GM12878 (cell line): ENCODE data around the gene RPRD2. TPM values are rescaled to one million over a fixed set of nuclear protein-coding genes. Genes with fewer than 3 reads are reported as not detected.

Experiments
- ATAC-seq: fragments of 200-7000 bp; cut with Tn5 transposase; 3 replicates; pipeline ENCODE4 v1.9.1; 2020; ENCODE audit warnings: mild to moderate bottlenecking, moderate library complexity
- BruUV-seq: library from RNA; stranded (reverse); fragments of 400-500 nt; replicated peaks from 2 replicates; lab custom pipeline; 2021; lab: Mats Ljungman, UMichigan
- CTCF ChIA-PET: fragments of 300-600 bp; sonication (Branson Sonifier 250); formaldehyde crosslinking; extraction: SDS; loops from one replicate; lab custom pipeline; 2021; ENCODE audit warnings: inconsistent platforms; lab: Yijun Ruan, JAX
- POLR2A ChIA-PET: fragments of 350-600 bp; formaldehyde crosslinking; extraction: SDS; loops from one replicate; lab custom pipeline; 2021; ENCODE audit warnings: inconsistent platforms; lab: Charles Lee
- RAD21 ChIA-PET: fragments of 300-600 bp; sonication (Branson Sonifier 250); formaldehyde crosslinking; loops from one replicate; lab custom pipeline; 2023; ENCODE audit warnings: antibody characterized with exemption; ENCODE audit not compliant: unreplicated experiment; lab: Charles Lee
- SMC1A ChIA-PET: fragments of 300-600 bp; sonication (Branson Sonifier 250); formaldehyde crosslinking; loops from one replicate; lab custom pipeline; 2023; ENCODE audit not compliant: unreplicated experiment, uncharacterized antibody; lab: Charles Lee
- DNase-seq: peaks from one replicate; pipeline ENCODE4 v3.0.0-alpha.2; 2011; ENCODE audit warnings: low read depth, low spot score
- FAIRE-seq: peaks from 3 replicates; lab custom pipeline; 2011; peaks lifted over from hg19 to GRCh38; lab: Jason Lieb, UNC
- H2AFZ ChIP-seq: 2 replicates; pipeline ENCODE4 v1.6.0; 2011; ENCODE audit warnings: low read depth, low read length, control low read depth; ENCODE audit not compliant: control insufficient read depth
- H3K27ac ChIP-seq: 2 replicates; pipeline ENCODE4 v1.5.1; 2011; ENCODE audit warnings: control low read depth; ENCODE audit not compliant: control insufficient read depth, insufficient read depth
- H3K27me3 ChIP-seq, 2 experiments: replicated peaks in 1 of 2; 2 replicates each; pipeline versions ENCODE4 v1.6.0 to v1.6.1; 2011; ENCODE audit warnings: low read length in 1 of 2; ENCODE audit not compliant: control insufficient read depth in 2 of 2, insufficient read depth in 2 of 2
- H3K36me3 ChIP-seq, 2 experiments: 2 replicates each; pipeline ENCODE4 v1.5.1; 2011; ENCODE audit warnings: low read length in 1 of 2; ENCODE audit not compliant: control insufficient read depth in 2 of 2, insufficient read depth in 2 of 2
- H3K4me1 ChIP-seq: 2 replicates; pipeline ENCODE4 v1.6.1; 2011; ENCODE audit warnings: mild to moderate bottlenecking, low read length, moderate library complexity, mixed read lengths; ENCODE audit not compliant: control insufficient read depth, insufficient read depth
- H3K4me2 ChIP-seq: 2 replicates; pipeline ENCODE4 v1.6.0; 2011; ENCODE audit warnings: control low read depth; ENCODE audit not compliant: control insufficient read depth, insufficient read depth
- H3K4me3 ChIP-seq: fragments of 200-600 bp; sonication (generic); 2 replicates; pipeline ENCODE4 v1.5.1; 2016
- H3K79me2 ChIP-seq: 2 replicates; pipeline ENCODE4 v1.6.0; 2011; ENCODE audit warnings: low read length; ENCODE audit not compliant: control insufficient read depth, insufficient read depth
- H3K9ac ChIP-seq: 2 replicates; pipeline ENCODE4 v1.8.0; 2011; ENCODE audit warnings: low read length, control low read depth, mixed read lengths; ENCODE audit not compliant: control insufficient read depth, insufficient read depth
- H3K9me3 ChIP-seq: replicated peaks from 3 replicates; pipeline ENCODE4 v1.5.1; 2011; ENCODE audit warnings: mild to moderate bottlenecking, low read length; ENCODE audit not compliant: control insufficient read depth, insufficient read depth
- H4K20me1 ChIP-seq: 2 replicates; pipeline ENCODE4 v1.6.0; 2011; ENCODE audit not compliant: control insufficient read depth, insufficient read depth
- CBX3 ChIP-seq: fragments of 200-600 bp; sonication (generic); IDR thresholded peaks from 2 replicates; pipeline ENCODE4 v1.6.1; 2016; ENCODE audit warnings: low read depth, borderline replicate concordance
- ETV6 ChIP-seq, 2 experiments: fragments of 450-650 bp in 1 of 2; IDR thresholded peaks in 1 of 2; conservative IDR thresholded peaks in 1 of 2; 2 replicates each; pipeline ENCODE4 v1.6.1; 2014; ENCODE audit warnings: antibody characterized with exemption in 1 of 2, borderline replicate concordance in 1 of 2, low read depth in 1 of 2, mild to moderate bottlenecking in 1 of 2, moderate library complexity in 1 of 2
- MXI1 ChIP-seq: fragments of 150-350 bp; IDR thresholded peaks from 2 replicates; pipeline ENCODE4 v1.6.1; 2011; ENCODE audit warnings: low read depth, mild to moderate bottlenecking, inconsistent platforms, low read length, improper control_type of control experiment
- NR2C1 ChIP-seq: fragments of 450-650 bp; IDR thresholded peaks from 2 replicates; pipeline ENCODE4 v1.6.1; 2017; ENCODE audit warnings: antibody characterized with exemption, mild to moderate bottlenecking, moderate library complexity
- RFX5 ChIP-seq: IDR thresholded peaks from 2 replicates; pipeline ENCODE4 v1.6.1; 2011; ENCODE audit warnings: low read depth, low read length, improper control_type of control experiment
- SMAD5 ChIP-seq: IDR thresholded peaks from 2 replicates; pipeline ENCODE4 v1.6.1; 2016; ENCODE audit warnings: antibody characterized with exemption, low read depth
- SREBF2 ChIP-seq: IDR thresholded peaks from 2 replicates; pipeline ENCODE4 v1.6.1; 2012; ENCODE audit warnings: mild to moderate bottlenecking, low read length
- ZBED1 ChIP-seq: IDR thresholded peaks from 2 replicates; pipeline ENCODE4 v1.6.1; 2016; ENCODE audit warnings: borderline replicate concordance
- WGBS: methylation state at CpG from one replicate; pipeline ENCODE4 v1.1.6; 2016; ENCODE audit warnings: low lambda C conversion rate; ENCODE audit not compliant: insufficient replicate concordance, insufficient coverage; ENCODE audit errors: missing lambda C conversion rate; 5-methylcytosine and 5-hydroxymethylcytosine counted together
- in situ Hi-C: fragments of 300-500 bp; cut with MboI; formaldehyde crosslinking; loops from 9 replicates; pipeline ENCODE4 v1.14.3; 2018; ENCODE audit warnings: mixed read lengths
- intact Hi-C: fragments of 100-400 bp; cut with micrococcal nuclease; formaldehyde crosslinking; loops from one replicate; pipeline ENCODE4 v1.14.2; 2022; ENCODE audit not compliant: unreplicated experiment
- polyA plus RNA-seq, 11 experiments: library from polyadenylated mRNA; depleted of rRNA in 4 of 11; unstranded in 6 of 11; stranded (reverse) in 5 of 11; fragments of >200 nt; fragmentation: Nextera tagmentation in 4 of 11; fragmentation: Illumina TruSeq in 1 of 11; extraction: Ambion mirVana in 4 of 11; extraction: Trizol in 1 of 11; gene quantifications; 1 replicate in 1 of 11; 2 replicates in 10 of 11; pipeline versions ENCODE4 v1.2.1 to v1.2.3, GENCODE V29; 2011 to 2016; ENCODE audit warnings: inconsistent platforms in 2 of 11, missing spikeins in 2 of 11, low read depth in 1 of 11
- total RNA-seq, 4 experiments: library from RNA; depleted of rRNA in 3 of 4; stranded (reverse); fragments of >200 nt in 3 of 4; fragmentation: Illumina TruSeq in 1 of 4; extraction: Trizol in 1 of 4; gene quantifications; 2 replicates each; pipeline versions ENCODE4 v1.2.1 to v1.2.3, GENCODE V29; 2013 to 2021
- TF ChIP-seq, protein P1 (sequence below): fragments of 150-350 bp; IDR thresholded peaks from 2 replicates; pipeline ENCODE4 v1.6.1; 2016; ENCODE audit warnings: low read depth, low read length
- TF ChIP-seq, protein P2 (sequence below): IDR thresholded peaks from 2 replicates; pipeline ENCODE4 v1.6.1; 2011; ENCODE audit warnings: mild to moderate bottlenecking, low read depth, low read length, moderate library complexity; ENCODE audit not compliant: insufficient replicate concordance
- TF ChIP-seq, protein P3 (sequence below): fragments of 450-650 bp; IDR thresholded peaks from 2 replicates; pipeline ENCODE4 v1.6.1; 2017; ENCODE audit warnings: mild to moderate bottlenecking, low read depth, inconsistent platforms; ENCODE audit not compliant: poor library complexity, severe bottlenecking
- TF ChIP-seq, protein P4 (sequence below): fragments of 450-650 bp; IDR thresholded peaks from 2 replicates; pipeline ENCODE4 v1.6.1; 2016; ENCODE audit warnings: mild to moderate bottlenecking

Gene RPRD2
- total and polyA plus RNA-seq, 10 of the 15 experiments (the other 5 are each of a cell fraction or from before 2014, with no cell fraction given), result 1.9 to 24.8 (median 13.3) TPM

DNA sequence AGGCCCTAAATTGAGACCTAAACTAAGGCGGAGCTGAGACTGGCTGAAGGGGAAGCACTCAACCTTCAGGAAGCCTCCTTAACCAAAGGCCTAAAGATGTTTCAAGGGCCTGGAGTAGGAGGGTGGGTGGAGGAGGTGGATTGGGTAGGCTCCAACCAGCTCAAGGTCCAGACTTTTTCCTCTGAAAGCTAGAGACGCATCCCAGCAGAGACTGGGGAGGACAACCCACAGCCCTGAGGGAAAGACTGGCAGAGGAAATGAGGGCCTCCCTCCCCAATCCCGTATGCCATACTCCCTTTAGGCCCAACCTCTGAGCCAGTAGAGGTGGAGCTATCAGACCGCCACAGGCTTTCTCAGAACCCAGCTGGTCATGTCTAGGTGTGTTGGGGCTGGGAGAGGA lies 145.0 kb downstream of the RPRD2 start:
- CTCF ChIA-PET, result no interaction called here
- intact Hi-C loops (no loop called here), in situ Hi-C loops (no loop called here)
- whole genome bisulfite sequencing, result 30% methylated on average over 4 of the region's 4 CpGs
- no peak overlapping the region for H2AFZ ChIP-seq
- no peaks in the 10 kb centered on the region for H3K27me3 ChIP-seq
- H3K4me2 ChIP-seq, result no peak overlapping the region
- H3K4me1 ChIP-seq, result peaks cover 6% of the 10 kb centered on the region
- H3K27ac ChIP-seq, result no peak overlapping the region
- no peak overlapping the region for H3K9ac ChIP-seq
- H3K79me2 ChIP-seq, result no peaks in the 10 kb centered on the region
- SMC1A ChIA-PET, result no interaction called here
- H3K36me3 ChIP-seq, result peaks cover 6 to 9% of the 10 kb centered on the region in 2 experiments
- POLR2A ChIA-PET, result interaction anchor here (0.5 kb wide), 1 partner anchor 449 kb away, joined by 3 read pairs; no protein-coding TSS in a partner anchor
- FAIRE-seq, result no peak
- DNase-seq, result no peak
- ATAC-seq, result no peak
- no peaks in the 10 kb centered on the region for H3K9me3 ChIP-seq
- no TSS peak for BruUV-seq
- H4K20me1 ChIP-seq, result no peaks in the 10 kb centered on the region
- H3K4me3 ChIP-seq, result no peak overlapping the region
- RAD21 ChIA-PET, result no interaction called here
- TF ChIP-seq CBX3 (no peak), ZBED1 (no peak), MXI1 (no peak), RFX5 (no peak), SMAD5 (no peak), ETV6 (conservative IDR thresholded peaks at IDR 0.05 in 1 of 2, IDR thresholded peaks at IDR 0.05 in 1 of 2; ENCODE audit: borderline replicate concordance in 1 of 2, low read depth in 1 of 2) (no peak), NR2C1 (no peak), SREBF2 (no peak)
- TF ChIP-seq, protein P1, sequence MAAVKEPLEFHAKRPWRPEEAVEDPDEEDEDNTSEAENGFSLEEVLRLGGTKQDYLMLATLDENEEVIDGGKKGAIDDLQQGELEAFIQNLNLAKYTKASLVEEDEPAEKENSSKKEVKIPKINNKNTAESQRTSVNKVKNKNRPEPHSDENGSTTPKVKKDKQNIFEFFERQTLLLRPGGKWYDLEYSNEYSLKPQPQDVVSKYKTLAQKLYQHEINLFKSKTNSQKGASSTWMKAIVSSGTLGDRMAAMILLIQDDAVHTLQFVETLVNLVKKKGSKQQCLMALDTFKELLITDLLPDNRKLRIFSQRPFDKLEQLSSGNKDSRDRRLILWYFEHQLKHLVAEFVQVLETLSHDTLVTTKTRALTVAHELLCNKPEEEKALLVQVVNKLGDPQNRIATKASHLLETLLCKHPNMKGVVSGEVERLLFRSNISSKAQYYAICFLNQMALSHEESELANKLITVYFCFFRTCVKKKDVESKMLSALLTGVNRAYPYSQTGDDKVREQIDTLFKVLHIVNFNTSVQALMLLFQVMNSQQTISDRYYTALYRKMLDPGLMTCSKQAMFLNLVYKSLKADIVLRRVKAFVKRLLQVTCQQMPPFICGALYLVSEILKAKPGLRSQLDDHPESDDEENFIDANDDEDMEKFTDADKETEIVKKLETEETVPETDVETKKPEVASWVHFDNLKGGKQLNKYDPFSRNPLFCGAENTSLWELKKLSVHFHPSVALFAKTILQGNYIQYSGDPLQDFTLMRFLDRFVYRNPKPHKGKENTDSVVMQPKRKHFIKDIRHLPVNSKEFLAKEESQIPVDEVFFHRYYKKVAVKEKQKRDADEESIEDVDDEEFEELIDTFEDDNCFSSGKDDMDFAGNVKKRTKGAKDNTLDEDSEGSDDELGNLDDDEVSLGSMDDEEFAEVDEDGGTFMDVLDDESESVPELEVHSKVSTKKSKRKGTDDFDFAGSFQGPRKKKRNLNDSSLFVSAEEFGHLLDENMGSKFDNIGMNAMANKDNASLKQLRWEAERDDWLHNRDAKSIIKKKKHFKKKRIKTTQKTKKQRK, result no peak
- TF ChIP-seq, protein P2, sequence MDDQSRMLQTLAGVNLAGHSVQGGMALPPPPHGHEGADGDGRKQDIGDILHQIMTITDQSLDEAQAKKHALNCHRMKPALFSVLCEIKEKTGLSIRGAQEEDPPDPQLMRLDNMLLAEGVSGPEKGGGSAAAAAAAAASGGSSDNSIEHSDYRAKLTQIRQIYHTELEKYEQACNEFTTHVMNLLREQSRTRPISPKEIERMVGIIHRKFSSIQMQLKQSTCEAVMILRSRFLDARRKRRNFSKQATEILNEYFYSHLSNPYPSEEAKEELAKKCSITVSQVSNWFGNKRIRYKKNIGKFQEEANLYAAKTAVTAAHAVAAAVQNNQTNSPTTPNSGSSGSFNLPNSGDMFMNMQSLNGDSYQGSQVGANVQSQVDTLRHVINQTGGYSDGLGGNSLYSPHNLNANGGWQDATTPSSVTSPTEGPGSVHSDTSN, result no peak
- TF ChIP-seq, protein P3, sequence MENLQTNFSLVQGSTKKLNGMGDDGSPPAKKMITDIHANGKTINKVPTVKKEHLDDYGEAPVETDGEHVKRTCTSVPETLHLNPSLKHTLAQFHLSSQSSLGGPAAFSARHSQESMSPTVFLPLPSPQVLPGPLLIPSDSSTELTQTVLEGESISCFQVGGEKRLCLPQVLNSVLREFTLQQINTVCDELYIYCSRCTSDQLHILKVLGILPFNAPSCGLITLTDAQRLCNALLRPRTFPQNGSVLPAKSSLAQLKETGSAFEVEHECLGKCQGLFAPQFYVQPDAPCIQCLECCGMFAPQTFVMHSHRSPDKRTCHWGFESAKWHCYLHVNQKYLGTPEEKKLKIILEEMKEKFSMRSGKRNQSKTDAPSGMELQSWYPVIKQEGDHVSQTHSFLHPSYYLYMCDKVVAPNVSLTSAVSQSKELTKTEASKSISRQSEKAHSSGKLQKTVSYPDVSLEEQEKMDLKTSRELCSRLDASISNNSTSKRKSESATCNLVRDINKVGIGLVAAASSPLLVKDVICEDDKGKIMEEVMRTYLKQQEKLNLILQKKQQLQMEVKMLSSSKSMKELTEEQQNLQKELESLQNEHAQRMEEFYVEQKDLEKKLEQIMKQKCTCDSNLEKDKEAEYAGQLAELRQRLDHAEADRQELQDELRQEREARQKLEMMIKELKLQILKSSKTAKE, result no peak
- TF ChIP-seq, protein P4, sequence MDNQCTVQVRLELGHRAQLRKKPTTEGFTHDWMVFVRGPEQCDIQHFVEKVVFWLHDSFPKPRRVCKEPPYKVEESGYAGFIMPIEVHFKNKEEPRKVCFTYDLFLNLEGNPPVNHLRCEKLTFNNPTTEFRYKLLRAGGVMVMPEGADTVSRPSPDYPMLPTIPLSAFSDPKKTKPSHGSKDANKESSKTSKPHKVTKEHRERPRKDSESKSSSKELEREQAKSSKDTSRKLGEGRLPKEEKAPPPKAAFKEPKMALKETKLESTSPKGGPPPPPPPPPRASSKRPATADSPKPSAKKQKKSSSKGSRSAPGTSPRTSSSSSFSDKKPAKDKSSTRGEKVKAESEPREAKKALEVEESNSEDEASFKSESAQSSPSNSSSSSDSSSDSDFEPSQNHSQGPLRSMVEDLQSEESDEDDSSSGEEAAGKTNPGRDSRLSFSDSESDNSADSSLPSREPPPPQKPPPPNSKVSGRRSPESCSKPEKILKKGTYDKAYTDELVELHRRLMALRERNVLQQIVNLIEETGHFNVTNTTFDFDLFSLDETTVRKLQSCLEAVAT, result no peak
